ENCODE data around the gene CHST7.

Gene CHST7

GRCh38 chrX:46642145-46642544 is 68.6 kb downstream of the CHST7 start:
- DNase-seq (ENCODE audit: low spot score): no peak
- no peak for TF ChIP-seq CTCF (IDR thresholded peaks at IDR 0.05; ENCODE audit: extremely low read depth, missing control alignments)

GRCh38 chrX:46643636-46644035 is 70.1 kb downstream of the CHST7 start:
- no peak for DNase-seq (ENCODE audit: low spot score)
- no peak for TF ChIP-seq CTCF (IDR thresholded peaks at IDR 0.05; ENCODE audit: extremely low read depth, missing control alignments)

- TF ChIP-seq CTCF (IDR thresholded peaks at IDR 0.05; ENCODE audit: extremely low read depth, missing control alignments): no peak
- no peak for DNase-seq (ENCODE audit: low spot score)
These were observed 72.0 kb downstream of the CHST7 start for GRCh38 chrX:46645614-46646013.

- DNase-seq (ENCODE audit: low spot score): no peak
- no peak for TF ChIP-seq CTCF (IDR thresholded peaks at IDR 0.05; ENCODE audit: extremely low read depth, missing control alignments)
These were observed 73.7 kb downstream of the CHST7 start for GRCh38 chrX:46647251-46647650.

Data from GM20000 (cell line).